ENCODE results near the gene NRTN.

Gene NRTN

GRCh38 chr19:5774921-5775320 is 29.9 kb upstream of the NRTN start:
- TF ChIP-seq TAF1 (IDR thresholded peaks at IDR 0.05; ENCODE audit: low read depth): no peak

GRCh38 chr19:5775668-5776309 is 29.1 kb upstream of the NRTN start:
- TF ChIP-seq ZBTB7A (IDR thresholded peaks at IDR 0.05; ENCODE audit: low read depth) (no peak), CREB1 (IDR thresholded peaks at IDR 0.05; ENCODE audit: low read depth) (no peak), TCF12 (IDR thresholded peaks at IDR 0.05; ENCODE audit: low read depth) (no peak), EGR1 (IDR thresholded peaks at IDR 0.05) (no peak), TEAD4 (IDR thresholded peaks at IDR 0.05) (no peak), TAF1 (IDR thresholded peaks at IDR 0.05; ENCODE audit: low read depth) (no peak), FOXM1 (IDR thresholded peaks at IDR 0.05; ENCODE audit: borderline replicate concordance, low read depth) (no peak), REST (IDR thresholded peaks at IDR 0.05; ENCODE audit: low read depth) (no peak), RAD21 (IDR thresholded peaks at IDR 0.05; ENCODE audit: low read depth) (no peak), USF1 (IDR thresholded peaks at IDR 0.05) (no peak), CEBPB (IDR thresholded peaks at IDR 0.05) (no peak), EP300 (IDR thresholded peaks at IDR 0.05; ENCODE audit: borderline replicate concordance) (no peak), YY1 (IDR thresholded peaks at IDR 0.05; ENCODE audit: low read depth) (no peak), MAX (IDR thresholded peaks at IDR 0.05) (no peak), NFIC (IDR thresholded peaks at IDR 0.05) (no peak)

- TF ChIP-seq TEAD4 (IDR thresholded peaks at IDR 0.05) (no peak), MAX (IDR thresholded peaks at IDR 0.05) (no peak), RAD21 (IDR thresholded peaks at IDR 0.05; ENCODE audit: low read depth) (no peak), USF1 (IDR thresholded peaks at IDR 0.05) (no peak), CREB1 (IDR thresholded peaks at IDR 0.05; ENCODE audit: low read depth) (no peak), TAF1 (IDR thresholded peaks at IDR 0.05; ENCODE audit: low read depth) (no peak)
These were observed 26.5 kb upstream of the NRTN start for GRCh38 chr19:5778402-5778801.

GRCh38 chr19:5782322-5782721 is 22.5 kb upstream of the NRTN start:
- TF ChIP-seq TEAD4 (IDR thresholded peaks at IDR 0.05) (no peak), CREB1 (IDR thresholded peaks at IDR 0.05; ENCODE audit: low read depth) (no peak), YY1 (IDR thresholded peaks at IDR 0.05; ENCODE audit: low read depth) (no peak), REST (IDR thresholded peaks at IDR 0.05; ENCODE audit: low read depth) (no peak), CEBPB (IDR thresholded peaks at IDR 0.05) (no peak), USF1 (IDR thresholded peaks at IDR 0.05) (no peak), FOXM1 (IDR thresholded peaks at IDR 0.05; ENCODE audit: borderline replicate concordance, low read depth) (no peak), TCF12 (IDR thresholded peaks at IDR 0.05; ENCODE audit: low read depth) (no peak), NFIC (IDR thresholded peaks at IDR 0.05) (no peak), TAF1 (IDR thresholded peaks at IDR 0.05; ENCODE audit: low read depth) (no peak)

GRCh38 chr19:5782945-5783919 is 21.6 kb upstream of the NRTN start:
- TF ChIP-seq CEBPB (IDR thresholded peaks at IDR 0.05): no peak
- no peak for TF ChIP-seq TCF12 (IDR thresholded peaks at IDR 0.05; ENCODE audit: low read depth)
- no peak for TF ChIP-seq MAX (IDR thresholded peaks at IDR 0.05)
- 0 out of 2 replicates have a peak, but pooled peaks have one; percentile 14 for TF ChIP-seq ZBTB7A (IDR thresholded peaks at IDR 0.05; ENCODE audit: low read depth)
- no peak for TF ChIP-seq FOXM1 (IDR thresholded peaks at IDR 0.05; ENCODE audit: borderline replicate concordance, low read depth)

Measured in Ishikawa (cell line).